HG03575 (cell line): ENCODE results near the gene APOL2.
"Not testable (repeated sequence)": the region's sequence is repeated elsewhere in the genome, so short reads cannot be mapped to it uniquely, and the experiment has no call there.

Experiments
- ATAC-seq: cut with Tn5 transposase; IDR thresholded peaks from one replicate; pipeline ENCODE4 v1.9.1; 2021; ENCODE audit not compliant: unreplicated experiment, insufficient number of reproducible peaks, low FRiP score; ENCODE audit errors: extremely low read depth

The APOL2 gene

GRCh38 chr22:36246718-36247117, 7.4 kb upstream of the APOL2 start:
- no peak for ATAC-seq

- ATAC-seq = no peak
Measured at GRCh38 chr22:36245805-36246356, 6.6 kb upstream of the APOL2 start.

DNA sequence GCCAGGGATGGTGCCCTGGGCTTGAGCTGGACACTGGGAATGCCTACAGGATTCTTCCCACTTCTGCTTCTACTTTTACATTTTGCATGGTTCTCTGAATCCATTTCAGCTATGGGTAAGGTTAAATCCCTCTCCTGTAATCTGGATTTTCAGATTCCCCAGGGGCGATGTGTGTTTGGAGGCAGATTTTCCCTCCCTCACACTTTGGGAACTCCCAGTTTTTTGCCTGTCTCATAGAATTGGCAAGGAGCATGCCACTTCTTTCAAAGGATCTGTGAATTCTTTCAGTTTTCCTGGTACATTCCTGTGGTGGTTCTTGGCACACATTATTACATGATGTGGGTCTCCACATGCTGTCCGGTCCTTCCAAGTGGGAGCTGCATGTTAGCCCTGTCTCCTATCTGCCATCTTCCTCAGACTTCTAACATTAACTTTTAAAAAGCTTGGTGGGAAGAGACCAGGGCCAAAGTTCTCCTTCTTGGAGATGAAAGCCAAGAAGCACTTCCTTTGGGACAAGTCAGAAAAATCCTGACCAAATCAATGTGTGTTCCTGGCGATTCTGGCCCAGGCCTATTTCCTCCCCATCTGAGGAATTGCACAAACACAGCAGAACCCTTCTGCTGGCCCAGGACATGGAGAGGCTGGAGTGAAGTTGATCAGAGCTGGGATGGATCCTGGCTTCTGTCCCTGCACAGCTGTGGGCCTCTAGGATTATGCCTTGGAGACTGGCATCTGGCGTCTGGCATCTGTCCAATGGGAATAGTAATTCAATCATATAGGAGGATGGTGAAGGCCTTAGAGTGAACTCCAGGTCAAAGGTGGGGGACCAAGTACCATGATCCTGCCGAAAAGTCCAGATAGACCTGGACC, 5.4 kb upstream of the APOL2 start:
- no peak for ATAC-seq

DNA sequence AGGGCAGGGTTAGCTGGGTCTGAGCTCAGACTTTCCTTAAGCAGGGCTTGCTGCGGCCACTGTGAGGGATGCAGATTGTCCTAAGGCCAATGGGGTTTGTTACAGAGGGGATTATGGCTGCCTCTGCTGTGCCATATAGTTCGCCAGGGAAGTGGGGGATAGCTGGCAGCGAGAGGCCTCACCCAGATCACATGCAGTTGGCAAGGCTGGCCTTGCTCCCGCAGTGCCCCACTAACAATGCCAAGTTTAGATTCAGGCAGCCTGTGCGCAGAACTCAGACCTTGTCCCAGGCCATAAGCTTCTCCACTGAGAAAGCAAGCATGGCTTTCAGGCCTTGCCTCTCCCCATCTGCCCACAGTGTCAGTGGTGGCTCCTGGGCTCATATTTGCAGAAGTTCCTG, 4.7 kb upstream of the APOL2 start:
- no peak for ATAC-seq

DNA sequence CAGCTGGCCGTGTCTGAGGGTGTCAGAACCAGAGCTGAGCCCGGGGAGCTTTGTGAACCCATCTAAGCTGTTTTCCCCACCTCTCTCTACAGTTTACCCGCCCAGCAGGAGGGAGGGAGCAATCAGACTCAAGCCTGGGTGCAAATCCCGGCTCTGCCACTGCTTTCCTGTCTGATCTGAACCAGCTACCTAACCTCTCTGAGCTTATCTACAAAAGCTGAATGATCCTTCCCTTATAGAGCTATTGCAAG, 252 bp downstream of the APOL2 start:
- ATAC-seq = no peak

GRCh38 chr22:36238373-36239149, 766 bp downstream of the APOL2 start:
- ATAC-seq = no peak

- no peak for ATAC-seq
Measured at GRCh38 chr22:36237462-36238372, 1.6 kb downstream of the APOL2 start.

DNA sequence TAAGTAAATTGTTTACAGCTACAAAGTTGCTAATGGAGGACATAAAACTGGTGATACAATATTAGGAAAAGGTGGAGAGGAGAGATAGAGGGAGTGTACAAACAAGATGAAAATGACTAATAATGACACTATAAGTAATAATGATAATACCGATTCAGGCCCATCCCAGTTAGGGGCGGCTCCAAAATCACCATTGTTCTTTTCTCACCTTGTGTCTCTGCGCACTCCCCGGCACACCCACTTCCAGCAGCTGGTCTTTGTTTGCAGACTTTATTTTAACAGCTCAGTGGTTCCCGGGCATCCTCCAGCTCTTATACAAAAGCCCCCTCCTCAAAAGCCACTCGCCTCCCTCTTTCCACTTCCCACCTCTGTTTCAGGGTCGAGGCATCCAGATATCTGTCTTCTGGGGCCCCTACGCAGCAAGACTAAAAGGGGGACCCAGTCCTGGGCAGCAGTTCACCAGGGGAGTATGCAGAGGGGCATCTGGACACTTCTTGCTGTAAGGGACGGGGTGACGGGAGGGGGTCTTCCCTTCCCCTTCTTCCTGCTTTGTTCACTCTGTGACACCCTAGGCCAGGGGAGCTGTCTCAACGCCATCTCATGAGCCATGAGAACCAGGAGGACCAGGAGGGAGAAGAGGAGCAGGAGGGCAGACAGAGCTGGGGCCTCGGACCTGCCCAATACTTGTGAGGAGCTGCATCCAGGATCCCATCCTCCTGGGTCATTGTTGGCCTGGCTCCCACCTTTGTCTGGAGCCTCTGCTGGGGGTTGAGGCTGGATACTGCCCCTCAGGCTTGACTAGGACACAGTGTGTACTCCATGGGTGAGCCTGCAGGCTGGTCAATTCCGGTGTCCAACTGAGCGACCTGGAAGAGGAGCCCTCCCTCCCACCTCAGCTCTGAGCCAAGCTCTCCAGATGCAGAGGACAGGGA, 2.7 kb downstream of the APOL2 start:
- no peak for ATAC-seq

DNA sequence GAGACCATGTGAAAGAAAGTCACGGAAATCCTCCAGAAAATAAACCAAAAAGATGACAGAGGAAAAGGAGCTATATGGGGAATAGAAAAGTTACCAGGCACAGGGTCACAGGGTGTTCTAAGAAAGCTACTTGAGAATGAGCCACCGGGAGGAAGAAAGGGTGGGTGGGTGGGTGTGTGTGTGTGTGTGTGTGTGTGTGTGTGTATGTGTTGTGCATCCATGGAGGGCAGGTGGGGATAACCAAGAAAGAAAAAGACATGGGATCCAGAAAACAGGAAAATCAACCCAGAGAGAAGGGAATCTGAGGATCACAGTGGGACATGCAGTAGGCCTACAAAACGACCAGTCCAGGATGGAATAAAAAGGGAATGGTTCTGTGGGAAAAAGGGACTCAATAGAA, 3.7 kb downstream of the APOL2 start:
- no peak for ATAC-seq

DNA sequence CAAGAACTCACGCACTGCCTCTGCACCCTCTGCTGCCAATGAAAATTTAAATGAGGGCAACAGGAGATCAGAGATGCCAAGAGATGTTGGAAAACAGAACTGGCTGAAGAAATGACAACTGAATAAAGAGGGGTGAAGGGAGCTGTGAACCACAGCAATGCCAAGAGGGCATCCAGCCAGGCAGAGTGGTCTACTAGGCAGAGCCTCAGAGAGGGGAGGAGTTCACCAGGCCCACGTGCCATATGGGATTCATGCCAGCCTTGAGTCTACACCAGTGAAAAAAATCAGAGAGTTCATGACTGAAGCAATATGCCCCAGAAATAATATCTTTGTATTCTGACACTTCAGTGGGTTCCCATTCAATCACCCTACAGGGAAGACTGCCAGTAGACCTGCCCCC, 4.4 kb downstream of the APOL2 start:
- ATAC-seq = no peak

DNA sequence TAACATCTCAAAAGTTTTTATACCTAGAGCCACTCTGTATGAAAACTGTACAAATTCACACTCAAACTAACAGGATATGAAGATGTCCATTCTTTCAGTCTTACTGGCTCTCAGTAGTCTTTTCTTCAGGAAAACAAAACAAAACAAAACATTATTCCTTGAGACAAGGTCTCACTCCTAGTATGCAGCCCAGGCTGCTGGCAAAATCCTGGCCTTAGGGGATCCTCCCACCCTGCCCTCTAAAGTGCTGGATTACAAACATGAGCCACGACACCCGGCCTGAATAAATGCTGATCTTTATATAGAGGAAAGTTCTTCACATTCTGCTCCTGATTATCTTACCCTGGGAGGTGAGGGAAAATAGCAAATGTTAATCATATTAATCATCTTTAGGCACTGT, 5.1 kb downstream of the APOL2 start:
- no peak for ATAC-seq

DNA sequence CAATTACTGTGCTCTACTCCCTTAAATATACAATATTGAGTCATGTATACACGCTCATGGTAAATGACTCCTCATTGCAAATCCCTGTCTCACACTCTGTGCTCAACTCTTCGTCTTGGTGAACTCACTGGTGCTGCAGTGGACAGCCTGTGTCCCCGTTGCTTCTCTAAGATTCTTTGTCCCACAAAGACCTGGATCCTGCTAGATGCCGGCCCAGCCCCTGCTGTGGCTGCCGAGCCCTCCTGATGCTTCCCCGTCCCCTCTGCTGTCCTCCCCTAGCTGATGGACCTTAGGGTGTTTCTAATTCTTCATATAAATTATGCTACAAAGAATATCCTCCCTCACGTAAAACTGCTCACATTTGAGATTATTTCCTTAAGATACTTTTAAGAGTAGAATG, 5.5 kb downstream of the APOL2 start:
- no peak for ATAC-seq

- no peak for ATAC-seq
Measured at GRCh38 chr22:36232715-36233401, 6.5 kb downstream of the APOL2 start.

- not testable (repeated sequence) for ATAC-seq
Measured at GRCh38 chr22:36231051-36231450, 8.3 kb downstream of the APOL2 start.

GRCh38 chr22:36229649-36230048, 9.7 kb downstream of the APOL2 start:
- not testable (repeated sequence) for ATAC-seq

- ATAC-seq = no peak
Measured at GRCh38 chr22:36228944-36229343, 10.4 kb downstream of the APOL2 start.

DNA sequence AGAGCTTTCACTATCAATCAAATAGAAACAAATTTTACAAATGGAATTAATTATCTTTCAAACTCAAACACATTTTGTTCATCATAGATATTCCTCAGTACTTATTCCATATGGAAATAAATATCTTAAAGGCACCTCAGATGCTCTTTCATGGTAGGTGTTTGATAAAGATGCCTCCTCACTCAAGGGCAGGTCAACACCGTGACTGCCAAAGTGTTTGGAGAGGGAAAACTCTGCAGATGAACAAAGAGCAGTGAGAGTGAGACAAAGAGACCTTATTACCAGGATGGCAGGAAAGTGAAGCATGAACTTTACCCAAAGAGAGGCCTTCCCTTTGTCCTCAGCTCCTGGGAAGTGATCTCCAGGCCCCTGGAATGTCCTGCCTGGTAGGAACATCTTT, 11.0 kb downstream of the APOL2 start:
- ATAC-seq = not testable (repeated sequence)

DNA sequence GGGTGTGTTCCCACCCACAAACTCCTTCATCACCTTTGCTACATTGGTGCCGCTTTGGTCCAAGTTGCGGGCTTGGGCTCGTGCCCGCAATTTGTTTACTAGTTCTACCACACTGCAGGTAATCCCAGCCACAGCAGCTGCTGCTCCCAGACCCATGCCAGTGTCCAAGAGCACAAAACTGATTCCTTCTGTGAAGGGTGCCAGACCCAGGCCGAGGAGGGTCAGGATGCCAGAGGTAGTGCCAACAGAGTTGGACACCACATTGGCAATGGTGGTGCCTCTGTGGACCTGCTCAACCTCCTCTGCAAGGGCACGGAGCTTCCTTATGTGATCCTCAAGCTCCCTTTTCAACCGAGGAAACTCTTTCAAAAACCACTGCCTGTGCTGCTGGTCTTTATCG, 11.5 kb downstream of the APOL2 start:
- ATAC-seq = no peak
